ENCODE results near the gene ETF1. TPM values are rescaled to one million over a fixed set of nuclear protein-coding genes. Genes with fewer than 3 reads are reported as not detected.
"Not testable (repeated sequence)": the region's sequence is repeated elsewhere in the genome, so short reads cannot be mapped to it uniquely, and the experiment has no call there.

ETF1 gene
- total RNA-seq, 2 experiments from 2014 or later, result 66.7 to 123 TPM

- Histone ChIP-seq H3K79me2 (ENCODE audit: insufficient read depth, low read depth, low read length) (peaks cover 29% of the 10 kb centered on the region), H3K9me3 (ENCODE audit: low read length) (no peaks in the 10 kb centered on the region), H2AFZ (ENCODE audit: low read length) (no peak overlapping the region), H3K9me2 (ENCODE audit: insufficient read depth, low read length) (no peaks in the 10 kb centered on the region), H3K4me2 (ENCODE audit: low read length) (no peak overlapping the region), H3K27ac (ENCODE audit: low read depth, low read length, poor library complexity, severe bottlenecking) (no peak overlapping the region), H3K36me3 (ENCODE audit: insufficient read depth, low read length) (peaks cover 93% of the 10 kb centered on the region), H3K4me3 (ENCODE audit: low read depth, low read length, poor library complexity, severe bottlenecking) (no peak overlapping the region), H3K4me1 (ENCODE audit: insufficient read depth, low read length, poor library complexity, severe bottlenecking) (no peaks in the 10 kb centered on the region), H4K20me1 (ENCODE audit: insufficient read depth, low read length) (peaks cover 4% of the 10 kb centered on the region; the same call in 1 of the 2 replicates)
- DNase-seq (ENCODE audit: low spot score), result no peak
- BruUV-seq (replicated peaks), result no TSS peak
- TF ChIP-seq, protein P1, sequence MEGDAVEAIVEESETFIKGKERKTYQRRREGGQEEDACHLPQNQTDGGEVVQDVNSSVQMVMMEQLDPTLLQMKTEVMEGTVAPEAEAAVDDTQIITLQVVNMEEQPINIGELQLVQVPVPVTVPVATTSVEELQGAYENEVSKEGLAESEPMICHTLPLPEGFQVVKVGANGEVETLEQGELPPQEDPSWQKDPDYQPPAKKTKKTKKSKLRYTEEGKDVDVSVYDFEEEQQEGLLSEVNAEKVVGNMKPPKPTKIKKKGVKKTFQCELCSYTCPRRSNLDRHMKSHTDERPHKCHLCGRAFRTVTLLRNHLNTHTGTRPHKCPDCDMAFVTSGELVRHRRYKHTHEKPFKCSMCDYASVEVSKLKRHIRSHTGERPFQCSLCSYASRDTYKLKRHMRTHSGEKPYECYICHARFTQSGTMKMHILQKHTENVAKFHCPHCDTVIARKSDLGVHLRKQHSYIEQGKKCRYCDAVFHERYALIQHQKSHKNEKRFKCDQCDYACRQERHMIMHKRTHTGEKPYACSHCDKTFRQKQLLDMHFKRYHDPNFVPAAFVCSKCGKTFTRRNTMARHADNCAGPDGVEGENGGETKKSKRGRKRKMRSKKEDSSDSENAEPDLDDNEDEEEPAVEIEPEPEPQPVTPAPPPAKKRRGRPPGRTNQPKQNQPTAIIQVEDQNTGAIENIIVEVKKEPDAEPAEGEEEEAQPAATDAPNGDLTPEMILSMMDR (conservative IDR thresholded peaks at IDR 0.05; ENCODE audit: low read length), result no peak
- TF ChIP-seq EZH2phosphoT487 (IDR thresholded peaks at IDR 0.05; ENCODE audit: borderline replicate concordance, low read depth, low read length), result no peak
- intact Hi-C loops (cut with micrococcal nuclease; ENCODE audit: unreplicated experiment), result no loop called here
- CTCF ChIA-PET (ENCODE audit: unreplicated experiment), result no interaction called here
- POLR2A ChIA-PET, result interaction anchor here (0.7 to 0.9 kb wide), 2 partner anchors 27 to 228 kb away, joined by 3 read pairs; partner anchors contain the start of gene ETF1
These were observed 27.3 kb downstream of the ETF1 start for GRCh38 chr5:138515556-138516245.

DNA sequence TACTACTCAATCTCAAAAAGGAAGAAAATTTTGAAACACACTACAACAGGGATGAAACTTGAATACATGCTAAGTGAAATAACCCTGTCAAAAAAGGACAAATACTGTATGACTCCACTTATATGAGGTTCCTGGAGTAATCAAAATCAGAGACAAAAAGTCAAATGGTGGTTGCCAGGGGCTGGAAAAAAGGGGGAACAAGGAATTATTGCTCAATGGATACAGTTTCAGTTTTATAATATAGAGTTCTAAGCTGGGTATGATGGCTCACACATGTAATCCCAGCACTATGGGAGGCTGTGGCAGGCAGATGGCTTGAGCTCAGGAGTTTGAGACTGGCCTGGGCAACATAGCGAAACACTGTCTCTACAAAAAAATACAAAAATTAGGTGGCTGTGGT, 29.0 kb downstream of the ETF1 start:
- H4K20me1 ChIP-seq (ENCODE audit: insufficient read depth, low read length), result peaks cover 4% of the 10 kb centered on the region; the same call in 1 of the 2 replicates
- no peaks in the 10 kb centered on the region for H3K9me2 ChIP-seq (ENCODE audit: insufficient read depth, low read length)
- no peak overlapping the region for H3K4me3 ChIP-seq (ENCODE audit: low read depth, low read length, poor library complexity, severe bottlenecking)
- H3K79me2 ChIP-seq (ENCODE audit: insufficient read depth, low read depth, low read length), result peaks cover 15% of the 10 kb centered on the region; the same call in 1 of the 2 replicates
- H3K4me1 ChIP-seq (ENCODE audit: insufficient read depth, low read length, poor library complexity, severe bottlenecking), result no peaks in the 10 kb centered on the region
- POLR2A ChIA-PET, result interaction anchor here (0.5 to 1.1 kb wide), 4 partner anchors 13 to 636 kb away, joined by 3 to 5 read pairs (median 4); no protein-coding TSS in a partner anchor
- CTCF ChIA-PET (ENCODE audit: unreplicated experiment), result no interaction called here
- no peak for TF ChIP-seq EZH2phosphoT487 (IDR thresholded peaks at IDR 0.05; ENCODE audit: borderline replicate concordance, low read depth, low read length)
- TF ChIP-seq, protein P1 (conservative IDR thresholded peaks at IDR 0.05; ENCODE audit: low read length), result no peak
- intact Hi-C loops (cut with micrococcal nuclease; ENCODE audit: unreplicated experiment), result no loop called here
- BruUV-seq (replicated peaks), result no TSS peak
- no peak overlapping the region for H3K27ac ChIP-seq (ENCODE audit: low read depth, low read length, poor library complexity, severe bottlenecking)
- no peak overlapping the region for H2AFZ ChIP-seq (ENCODE audit: low read length)
- H3K36me3 ChIP-seq (ENCODE audit: insufficient read depth, low read length), result peaks cover 96% of the 10 kb centered on the region
- no peak overlapping the region for H3K4me2 ChIP-seq (ENCODE audit: low read length)
- no peak for DNase-seq (ENCODE audit: low spot score)
- H3K9me3 ChIP-seq (ENCODE audit: low read length), result no peaks in the 10 kb centered on the region

GRCh38 chr5:138508958-138509357, 34.1 kb downstream of the ETF1 start:
- Histone ChIP-seq H3K4me1 (ENCODE audit: insufficient read depth, low read length, poor library complexity, severe bottlenecking) (no peaks in the 10 kb centered on the region), H3K27ac (ENCODE audit: low read depth, low read length, poor library complexity, severe bottlenecking) (no peak overlapping the region), H3K36me3 (ENCODE audit: insufficient read depth, low read length) (peaks cover 90% of the 10 kb centered on the region), H3K79me2 (ENCODE audit: insufficient read depth, low read depth, low read length) (no peaks in the 10 kb centered on the region), H2AFZ (ENCODE audit: low read length) (no peak overlapping the region), H3K4me2 (ENCODE audit: low read length) (no peak overlapping the region), H3K4me3 (ENCODE audit: low read depth, low read length, poor library complexity, severe bottlenecking) (no peak overlapping the region), H3K9me2 (ENCODE audit: insufficient read depth, low read length) (no peaks in the 10 kb centered on the region), H4K20me1 (ENCODE audit: insufficient read depth, low read length) (no peaks in the 10 kb centered on the region), H3K9me3 (ENCODE audit: low read length) (no peaks in the 10 kb centered on the region)
- BruUV-seq (replicated peaks), result no TSS peak
- no peak for TF ChIP-seq EZH2phosphoT487 (IDR thresholded peaks at IDR 0.05; ENCODE audit: borderline replicate concordance, low read depth, low read length)
- TF ChIP-seq, protein P1 (conservative IDR thresholded peaks at IDR 0.05; ENCODE audit: low read length), result no peak
- DNase-seq (ENCODE audit: low spot score), result no peak
- ChIA-PET CTCF (ENCODE audit: unreplicated experiment) (interaction anchor here (1.0 kb wide), 1 partner anchor 33 kb away, joined by 3 read pairs; no protein-coding TSS in a partner anchor), POLR2A (interaction anchor here (1.1 kb wide), 1 partner anchor 20 kb away, joined by 4 read pairs; no protein-coding TSS in a partner anchor)
- intact Hi-C loops (cut with micrococcal nuclease; ENCODE audit: unreplicated experiment), result no loop called here

- H3K9me2 ChIP-seq (ENCODE audit: insufficient read depth, low read length); intact Hi-C loops (cut with micrococcal nuclease; ENCODE audit: unreplicated experiment); H3K79me2 ChIP-seq (ENCODE audit: insufficient read depth, low read depth, low read length); H3K9me3 ChIP-seq (ENCODE audit: low read length); H3K4me3 ChIP-seq (ENCODE audit: low read depth, low read length, poor library complexity, severe bottlenecking); H2AFZ ChIP-seq (ENCODE audit: low read length); H3K4me2 ChIP-seq (ENCODE audit: low read length); DNase-seq (ENCODE audit: low spot score); CTCF ChIA-PET (ENCODE audit: unreplicated experiment); H3K4me1 ChIP-seq (ENCODE audit: insufficient read depth, low read length, poor library complexity, severe bottlenecking); H3K27ac ChIP-seq (ENCODE audit: low read depth, low read length, poor library complexity, severe bottlenecking); H4K20me1 ChIP-seq (ENCODE audit: insufficient read depth, low read length): not testable (repeated sequence)
- H3K36me3 ChIP-seq (ENCODE audit: insufficient read depth, low read length), result peaks cover 75% of the 10 kb centered on the region
- BruUV-seq (replicated peaks), result TSS peak; percentile 50
- POLR2A ChIA-PET, result interaction anchor here (0.6 kb wide), 1 partner anchor 33 kb away, joined by 5 read pairs; no protein-coding TSS in a partner anchor
These were observed 35.6 kb downstream of the ETF1 start for GRCh38 chr5:138507485-138507884.
